GM21529 (cell line): ENCODE measurements around the gene PSPC1.

Source experiments
- ATAC-seq: cut with Tn5 transposase; IDR thresholded peaks from one replicate; pipeline ENCODE4 v1.9.1; 2021; ENCODE audit not compliant: unreplicated experiment

The PSPC1 gene

GRCh38 chr13:19674898-19675297 is 107.8 kb downstream of the PSPC1 start:
- ATAC-seq: no peak

DNA sequence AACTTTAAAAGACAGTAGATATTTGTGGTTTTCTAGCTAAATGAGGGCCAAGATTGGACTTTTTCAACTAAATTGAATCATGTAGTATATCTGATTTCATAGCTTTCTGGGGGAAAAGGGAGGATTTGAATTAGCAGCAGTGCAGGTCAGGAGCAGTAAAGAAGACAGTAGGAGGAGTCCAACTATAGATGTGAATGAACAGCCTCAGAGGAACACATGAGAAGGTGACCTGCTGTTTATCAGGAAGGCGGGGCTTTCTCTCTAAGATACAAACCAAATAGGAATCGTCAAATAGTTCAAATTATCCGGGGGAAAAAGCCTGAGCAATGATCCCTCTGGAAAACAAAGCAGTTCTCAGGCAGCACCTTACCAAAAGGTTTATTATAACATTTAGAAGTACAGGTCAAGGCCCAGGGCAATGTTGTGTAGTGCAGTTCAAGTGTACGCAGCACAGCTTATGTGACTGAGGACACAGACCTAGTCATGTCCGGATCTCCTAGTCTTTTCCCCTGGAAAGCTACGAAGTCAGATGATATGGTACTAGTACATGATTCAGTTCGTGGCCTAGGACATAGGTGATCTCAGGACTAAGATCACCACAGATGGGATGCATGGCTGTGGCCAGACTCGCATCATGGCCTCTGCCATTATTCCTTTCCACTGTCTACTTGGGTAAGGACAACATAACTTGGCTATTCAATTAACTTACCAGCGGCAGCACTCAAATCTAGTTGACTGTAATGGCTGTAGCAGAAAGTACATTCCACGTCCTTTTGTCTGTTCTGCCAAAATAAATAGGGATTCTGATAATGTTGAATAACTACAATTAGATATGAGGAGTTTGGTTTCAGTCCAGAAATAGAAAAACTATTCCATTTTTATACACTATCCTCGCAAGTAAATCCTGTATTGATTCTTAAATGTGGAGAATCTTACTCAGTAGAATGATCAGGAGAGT is 109.0 kb downstream of the PSPC1 start:
- no peak for ATAC-seq

GRCh38 chr13:19672990-19673389 is 109.8 kb downstream of the PSPC1 start:
- ATAC-seq: no peak

- ATAC-seq: no peak
These were observed 112.6 kb downstream of the PSPC1 start for GRCh38 chr13:19670147-19670546.

DNA sequence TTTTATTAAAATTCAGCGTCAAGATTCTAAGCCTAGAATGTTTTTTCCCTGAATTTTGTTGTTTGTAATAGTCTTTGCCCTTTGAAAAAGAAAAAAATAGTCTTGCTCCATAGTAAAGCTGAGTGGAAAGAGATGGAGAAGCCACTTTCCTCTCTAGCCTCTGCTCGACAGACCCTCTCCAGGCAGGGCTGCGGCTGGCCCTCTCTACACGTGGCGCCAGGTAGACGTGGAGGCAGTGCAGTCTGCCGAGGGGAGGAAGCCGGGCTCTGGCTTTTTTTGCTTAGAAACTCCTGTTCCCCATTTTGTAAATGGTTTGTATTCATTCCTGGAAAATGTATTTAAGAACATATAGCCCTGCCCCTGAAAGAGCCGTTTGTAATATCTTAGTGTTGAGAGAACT is 114.0 kb downstream of the PSPC1 start:
- ATAC-seq: no peak

DNA sequence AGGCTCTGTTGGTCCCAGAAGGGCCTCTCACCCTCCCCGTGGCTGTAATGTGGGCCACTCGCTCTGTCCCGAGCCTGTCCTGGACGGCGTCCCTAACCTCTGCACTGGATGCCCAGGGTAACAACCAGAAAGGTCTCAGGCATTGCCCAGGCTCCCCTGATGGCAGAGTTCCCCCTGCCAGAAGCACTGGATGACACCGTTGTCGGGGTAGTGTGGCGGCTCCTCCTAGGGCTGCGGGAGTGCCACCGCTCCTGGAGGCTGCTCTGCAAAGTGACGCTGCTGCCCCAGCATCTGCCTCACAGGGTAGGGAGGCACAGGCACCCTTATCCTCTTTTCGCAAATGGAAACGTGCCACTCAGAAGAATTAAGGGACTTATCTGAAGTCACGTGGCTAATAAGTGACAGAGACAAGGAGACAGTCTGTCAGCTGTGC is 117.3 kb downstream of the PSPC1 start:
- no peak for ATAC-seq

GRCh38 chr13:19664481-19665230 is 118.1 kb downstream of the PSPC1 start:
- ATAC-seq: no peak

GRCh38 chr13:19663416-19663979 is 119.2 kb downstream of the PSPC1 start:
- ATAC-seq: no peak

- no peak for ATAC-seq
These were observed 121.2 kb downstream of the PSPC1 start for GRCh38 chr13:19661561-19661960.

GRCh38 chr13:19661126-19661525 is 121.6 kb downstream of the PSPC1 start:
- no peak for ATAC-seq

DNA sequence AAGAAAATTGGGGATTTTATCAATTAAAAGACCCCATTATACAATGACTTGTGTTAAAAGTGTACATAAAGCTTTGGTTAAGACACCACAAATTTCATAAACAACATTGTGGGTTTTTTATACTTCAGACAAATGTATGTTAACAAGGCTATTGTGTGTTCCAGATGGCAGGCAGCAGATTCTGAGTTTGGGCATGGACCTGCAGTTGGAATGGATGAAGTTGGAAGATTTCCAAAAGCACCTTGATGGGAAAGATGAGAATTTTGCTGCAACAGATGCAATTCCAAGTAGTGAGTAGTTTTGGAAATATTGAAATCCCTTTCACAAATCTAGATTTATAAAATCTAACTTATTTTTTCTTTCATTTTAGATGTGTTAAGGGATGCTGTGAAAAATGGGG is 123.9 kb downstream of the PSPC1 start:
- no peak for ATAC-seq

- ATAC-seq: no peak
These were observed 124.7 kb downstream of the PSPC1 start for GRCh38 chr13:19657872-19658591.
